ENCODE results near the gene HPCAL1. TPM values are rescaled to one million over a fixed set of nuclear protein-coding genes. Genes with fewer than 3 reads are reported as not detected.

HPCAL1 gene
- total RNA-seq, 2 donors from 2014 or later, result 22.5 to 203 TPM

- 98% methylated on average over 9 of the region's 9 CpGs for WGBS
- H3K36me3 ChIP-seq, result no peaks in the 10 kb centered on the region
- H3K27ac ChIP-seq, result no peak overlapping the region
Observed at GRCh38 chr2:10353931-10354330, 51.2 kb downstream of the HPCAL1 start.

DNA sequence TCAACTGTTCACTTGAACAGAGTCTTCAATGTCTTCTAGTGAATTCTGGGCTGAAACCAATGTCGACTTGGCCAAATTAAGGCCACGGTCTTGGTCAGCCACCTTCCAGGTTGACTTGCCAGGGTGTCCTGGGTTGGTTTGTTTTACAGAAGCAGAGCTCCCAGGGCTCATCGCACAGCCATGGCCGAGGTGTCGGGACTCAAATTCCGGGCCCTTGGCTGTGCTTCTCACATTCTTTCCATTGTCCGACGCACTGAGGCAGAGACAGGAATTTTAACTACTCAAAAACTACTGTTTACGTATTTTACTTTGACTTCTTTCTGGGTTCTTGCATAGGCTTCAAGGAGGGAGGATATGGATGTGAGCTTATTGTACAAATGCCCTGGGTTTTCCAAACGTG, 51.7 kb downstream of the HPCAL1 start:
- H3K27ac ChIP-seq, result no peak overlapping the region

More at GRCh38 chr2:10353931-10354330, 51.2 kb downstream of the HPCAL1 start:
- Histone ChIP-seq H3K4me3 (no peak overlapping the region), H3K4me1 (replicated peaks) (no peaks in the 10 kb centered on the region), H3K27me3 (replicated peaks; ENCODE audit: insufficient read depth) (no peaks in the 10 kb centered on the region), H3K9me3 (no peaks in the 10 kb centered on the region)
- TF ChIP-seq, protein P1, sequence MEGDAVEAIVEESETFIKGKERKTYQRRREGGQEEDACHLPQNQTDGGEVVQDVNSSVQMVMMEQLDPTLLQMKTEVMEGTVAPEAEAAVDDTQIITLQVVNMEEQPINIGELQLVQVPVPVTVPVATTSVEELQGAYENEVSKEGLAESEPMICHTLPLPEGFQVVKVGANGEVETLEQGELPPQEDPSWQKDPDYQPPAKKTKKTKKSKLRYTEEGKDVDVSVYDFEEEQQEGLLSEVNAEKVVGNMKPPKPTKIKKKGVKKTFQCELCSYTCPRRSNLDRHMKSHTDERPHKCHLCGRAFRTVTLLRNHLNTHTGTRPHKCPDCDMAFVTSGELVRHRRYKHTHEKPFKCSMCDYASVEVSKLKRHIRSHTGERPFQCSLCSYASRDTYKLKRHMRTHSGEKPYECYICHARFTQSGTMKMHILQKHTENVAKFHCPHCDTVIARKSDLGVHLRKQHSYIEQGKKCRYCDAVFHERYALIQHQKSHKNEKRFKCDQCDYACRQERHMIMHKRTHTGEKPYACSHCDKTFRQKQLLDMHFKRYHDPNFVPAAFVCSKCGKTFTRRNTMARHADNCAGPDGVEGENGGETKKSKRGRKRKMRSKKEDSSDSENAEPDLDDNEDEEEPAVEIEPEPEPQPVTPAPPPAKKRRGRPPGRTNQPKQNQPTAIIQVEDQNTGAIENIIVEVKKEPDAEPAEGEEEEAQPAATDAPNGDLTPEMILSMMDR (IDR thresholded peaks at IDR 0.05), result no peak
- no peak for TF ChIP-seq POLR2AphosphoS5 (IDR thresholded peaks at IDR 0.05)
- no peak for TF ChIP-seq POLR2A (IDR thresholded peaks at IDR 0.05)
- no peak for DNase-seq (ENCODE audit: low spot score)
- intact Hi-C loops (cut with DNase I), result no loop called here

GRCh38 chr2:10355471-10356438, 53.1 kb downstream of the HPCAL1 start:
- TF ChIP-seq POLR2A (IDR thresholded peaks at IDR 0.05) (no peak), POLR2AphosphoS5 (IDR thresholded peaks at IDR 0.05) (no peak)
- TF ChIP-seq, protein P1 (IDR thresholded peaks at IDR 0.05), result no peak
- no peak overlapping the region for H3K4me3 ChIP-seq
- no peak for DNase-seq (ENCODE audit: low spot score)
- no peaks in the 10 kb centered on the region for H3K9me3 ChIP-seq
- no peaks in the 10 kb centered on the region for H3K4me1 ChIP-seq (replicated peaks)
- no peaks in the 10 kb centered on the region for H3K36me3 ChIP-seq
- 94% methylated on average over 16 of the region's 16 CpGs for WGBS
- H3K27me3 ChIP-seq (replicated peaks; ENCODE audit: insufficient read depth), result no peaks in the 10 kb centered on the region
- intact Hi-C loops (cut with DNase I), result no loop called here
- no peak overlapping the region for H3K27ac ChIP-seq

More for the DNA sequence above, 51.7 kb downstream of the HPCAL1 start:
- TF ChIP-seq POLR2AphosphoS5 (IDR thresholded peaks at IDR 0.05), result no peak
- no peak for TF ChIP-seq POLR2A (IDR thresholded peaks at IDR 0.05)
- TF ChIP-seq, protein P1 (IDR thresholded peaks at IDR 0.05), result no peak
- H3K4me3 ChIP-seq, result no peak overlapping the region
- WGBS, result 88% methylated on average over 10 of the region's 10 CpGs
- no peaks in the 10 kb centered on the region for H3K36me3 ChIP-seq
- H3K27me3 ChIP-seq (replicated peaks; ENCODE audit: insufficient read depth), result no peaks in the 10 kb centered on the region
- intact Hi-C loops (cut with DNase I), result no loop called here
- no peaks in the 10 kb centered on the region for H3K4me1 ChIP-seq (replicated peaks)
- DNase-seq (ENCODE audit: low spot score), result no peak
- H3K9me3 ChIP-seq, result no peaks in the 10 kb centered on the region

DNA sequence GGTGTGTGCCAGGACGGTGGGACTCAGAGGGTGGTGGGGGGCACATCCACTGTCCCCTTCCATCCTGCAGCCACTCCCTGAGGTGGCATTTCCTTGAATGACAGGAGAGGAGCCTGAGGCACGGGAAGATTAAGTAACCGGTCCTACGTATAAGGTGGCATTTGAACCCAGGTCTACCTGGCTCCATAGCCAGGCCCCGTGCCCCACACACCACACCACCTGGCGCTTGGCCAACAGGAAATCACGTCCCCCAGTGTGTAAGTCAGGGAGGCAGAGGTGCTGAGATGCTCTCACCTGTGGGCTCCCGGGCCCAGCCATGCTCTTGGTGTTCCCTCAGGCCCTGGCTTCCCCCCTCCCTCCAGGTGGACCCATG, 53.7 kb downstream of the HPCAL1 start:
- no peak for DNase-seq (ENCODE audit: low spot score)
- WGBS, result 84% methylated on average over 8 of the region's 8 CpGs
- Histone ChIP-seq H3K4me3 (no peak overlapping the region), H3K36me3 (no peaks in the 10 kb centered on the region), H3K27ac (no peak overlapping the region), H3K27me3 (replicated peaks; ENCODE audit: insufficient read depth) (no peaks in the 10 kb centered on the region), H3K9me3 (no peaks in the 10 kb centered on the region), H3K4me1 (replicated peaks) (no peaks in the 10 kb centered on the region)
- no peak for TF ChIP-seq POLR2AphosphoS5 (IDR thresholded peaks at IDR 0.05)
- intact Hi-C loops (cut with DNase I), result no loop called here

GRCh38 chr2:10357193-10358169, 54.8 kb downstream of the HPCAL1 start:
- Histone ChIP-seq H3K9me3 (no peaks in the 10 kb centered on the region), H3K4me1 (replicated peaks) (no peaks in the 10 kb centered on the region), H3K27ac (no peak overlapping the region), H3K4me3 (no peak overlapping the region), H3K27me3 (replicated peaks; ENCODE audit: insufficient read depth) (no peaks in the 10 kb centered on the region), H3K36me3 (no peaks in the 10 kb centered on the region)
- TF ChIP-seq, protein P1 (IDR thresholded peaks at IDR 0.05), result no peak
- TF ChIP-seq POLR2AphosphoS5 (IDR thresholded peaks at IDR 0.05), result no peak
- TF ChIP-seq POLR2A (IDR thresholded peaks at IDR 0.05), result no peak
- WGBS, result 80% methylated on average over 24 of the region's 24 CpGs
- intact Hi-C loops (cut with DNase I), result no loop called here
- no peak for DNase-seq (ENCODE audit: low spot score)

All from prostate gland (tissue), 2 donors.